Gastrocnemius medialis (tissue), 4 donors: ENCODE measurements around the gene ABCC3. TPM values are rescaled to one million over a fixed set of nuclear protein-coding genes. Genes with fewer than 3 reads are reported as not detected.

ENCODE experiments used
- ATAC-seq, 2 donors: fragments of 150-250 bp; one replicate each; pipeline ENCODE4 v1.9.1; 2016
- DNase-seq, 2 donors: peaks; one replicate each; pipeline ENCODE4 v3.0.0-alpha.2; 2019
- H3K27ac ChIP-seq, 4 donors: fragments of 200-600 bp; sonication (generic); 1 replicate in 1 of 4; 2 replicates in 3 of 4; pipeline ENCODE4 v1.5.1; 2016 to 2018; ENCODE audit warnings: mild to moderate bottlenecking in 2 of 4, moderate library complexity in 1 of 4
- H3K27me3 ChIP-seq, 3 donors: fragments of 200-600 bp; sonication (generic) in 2 of 3; 1 replicate in 1 of 3; 2 replicates in 2 of 3; pipeline versions ENCODE4 v1.5.1 to v1.6.0; 2016 to 2019; ENCODE audit warnings: mild to moderate bottlenecking in 1 of 3, moderate library complexity in 1 of 3
- H3K36me3 ChIP-seq, 2 donors: fragments of 200-600 bp; sonication (generic) in 1 of 2; one replicate each; pipeline ENCODE4 v1.5.1; 2017 to 2018
- H3K4me1 ChIP-seq, 2 donors: fragments of 200-600 bp; sonication (generic) in 1 of 2; one replicate each; pipeline ENCODE4 v1.5.1; 2016 to 2017; ENCODE audit warnings: mild to moderate bottlenecking in 2 of 2
- H3K4me3 ChIP-seq, 4 donors: fragments of 200-600 bp; sonication (generic) in 3 of 4; 1 replicate in 1 of 4; 2 replicates in 3 of 4; pipeline ENCODE4 v1.5.1; 2016 to 2019; ENCODE audit warnings: mild to moderate bottlenecking in 2 of 4
- H3K9me3 ChIP-seq, 3 donors: fragments of 200-600 bp; sonication (generic) in 2 of 3; 1 replicate in 1 of 3; 2 replicates in 2 of 3; pipeline ENCODE4 v1.5.1; 2016 to 2019
- POLR2A ChIP-seq, 2 donors: fragments of 450-650 bp; IDR thresholded peaks; one replicate each; pipeline ENCODE4 v1.6.1; 2017; ENCODE audit warnings: antibody characterized with exemption in 2 of 2, mild to moderate bottlenecking in 2 of 2, moderate library complexity in 2 of 2
- in situ Hi-C, 4 donors: fragments of 200-750 bp; cut with MboI; loops; one replicate each; pipeline versions ENCODE4 v1.15.0 to v1.8.0; 2017; ENCODE audit warnings: low sequenced_read_pairs in 4 of 4
- intact Hi-C: fragments of 100-400 bp; cut with DNase I; formaldehyde crosslinking; loops from one replicate; pipeline ENCODE4 v1.15.1; 2023; ENCODE audit warnings: low total_unique reads
- total RNA-seq, 4 donors: library from RNA; depleted of rRNA; stranded (reverse); fragments of >200 nt; gene quantifications; one replicate each; pipeline versions ENCODE4 v1.1.0 to v1.2.3, GENCODE V29; 2016
- TF ChIP-seq, protein P1 (sequence below), 5 experiments: fragments of 450-650 bp in 3 of 5; fragments of 200-600 bp in 2 of 5; sonication (generic) in 2 of 5; IDR thresholded peaks in 4 of 5; conservative IDR thresholded peaks in 1 of 5; 1 replicate in 4 of 5; 2 replicates in 1 of 5; pipeline ENCODE4 v1.5.1; 2016 to 2019; ENCODE audit warnings: antibody characterized with exemption in 5 of 5, mild to moderate bottlenecking in 3 of 5, moderate library complexity in 3 of 5

The ABCC3 gene
- total RNA-seq, 4 donors from 2014 or later = 0.51 to 1.3 (median 0.76) TPM

DNA sequence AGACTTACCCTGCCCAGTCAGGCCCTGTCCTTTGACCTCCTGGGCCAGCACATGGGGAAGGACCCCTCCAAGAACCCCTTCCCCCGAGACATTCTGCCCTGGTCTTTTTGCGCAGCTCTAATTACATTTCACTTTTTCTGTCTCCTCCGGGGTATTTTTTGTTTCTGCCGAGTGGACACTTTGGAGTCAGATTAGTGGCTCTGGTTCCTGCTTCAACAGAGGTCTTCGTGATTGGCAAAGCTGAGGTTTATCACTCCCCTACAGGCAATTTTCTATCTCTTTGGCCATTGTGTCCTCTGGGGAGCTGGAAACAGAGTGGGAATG is 49.6 kb downstream of the ABCC3 start:
- intact Hi-C loops = no loop called here
- no peak for ATAC-seq
- in situ Hi-C loops = no loop called here

DNA sequence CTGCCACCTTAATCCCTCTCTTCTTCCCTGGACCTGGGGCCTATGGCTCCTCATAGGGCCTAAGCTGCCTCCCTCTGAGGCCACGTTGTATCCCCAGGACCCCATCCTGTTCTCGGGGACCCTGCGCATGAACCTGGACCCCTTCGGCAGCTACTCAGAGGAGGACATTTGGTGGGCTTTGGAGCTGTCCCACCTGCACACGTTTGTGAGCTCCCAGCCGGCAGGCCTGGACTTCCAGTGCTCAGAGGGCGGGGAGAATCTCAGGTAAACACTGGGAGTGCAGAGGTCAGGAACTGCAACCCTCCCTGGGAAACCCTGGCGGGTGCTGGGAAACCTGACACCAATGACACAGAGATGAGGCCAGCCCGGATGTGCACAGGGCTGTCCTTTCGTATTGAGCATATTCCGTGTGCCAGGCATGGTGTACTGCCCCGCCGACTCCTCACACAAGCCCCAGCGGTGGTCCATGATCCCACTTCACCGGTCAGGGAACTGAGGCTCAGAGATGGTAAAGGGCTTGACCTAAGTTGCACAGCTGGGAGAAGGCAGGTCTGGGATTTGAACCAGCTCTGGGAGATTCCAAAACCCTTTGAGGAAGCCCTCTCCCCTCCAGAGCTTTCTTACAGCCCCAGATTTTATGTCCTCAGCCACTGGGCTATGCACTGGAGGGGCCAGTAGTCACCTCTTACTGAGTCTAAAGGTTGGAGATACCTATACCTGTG is 50.1 kb downstream of the ABCC3 start:
- no peak for TF ChIP-seq POLR2A (IDR thresholded peaks at IDR 0.05)
- TF ChIP-seq, protein P1, sequence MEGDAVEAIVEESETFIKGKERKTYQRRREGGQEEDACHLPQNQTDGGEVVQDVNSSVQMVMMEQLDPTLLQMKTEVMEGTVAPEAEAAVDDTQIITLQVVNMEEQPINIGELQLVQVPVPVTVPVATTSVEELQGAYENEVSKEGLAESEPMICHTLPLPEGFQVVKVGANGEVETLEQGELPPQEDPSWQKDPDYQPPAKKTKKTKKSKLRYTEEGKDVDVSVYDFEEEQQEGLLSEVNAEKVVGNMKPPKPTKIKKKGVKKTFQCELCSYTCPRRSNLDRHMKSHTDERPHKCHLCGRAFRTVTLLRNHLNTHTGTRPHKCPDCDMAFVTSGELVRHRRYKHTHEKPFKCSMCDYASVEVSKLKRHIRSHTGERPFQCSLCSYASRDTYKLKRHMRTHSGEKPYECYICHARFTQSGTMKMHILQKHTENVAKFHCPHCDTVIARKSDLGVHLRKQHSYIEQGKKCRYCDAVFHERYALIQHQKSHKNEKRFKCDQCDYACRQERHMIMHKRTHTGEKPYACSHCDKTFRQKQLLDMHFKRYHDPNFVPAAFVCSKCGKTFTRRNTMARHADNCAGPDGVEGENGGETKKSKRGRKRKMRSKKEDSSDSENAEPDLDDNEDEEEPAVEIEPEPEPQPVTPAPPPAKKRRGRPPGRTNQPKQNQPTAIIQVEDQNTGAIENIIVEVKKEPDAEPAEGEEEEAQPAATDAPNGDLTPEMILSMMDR (IDR thresholded peaks at IDR 0.05 in 4 of 5, conservative IDR thresholded peaks at IDR 0.05 in 1 of 5) = no peak
- Histone ChIP-seq H3K27ac (no peak overlapping the region), H3K27me3 (no peaks in the 10 kb centered on the region), H3K4me1 (peaks cover 11 to 20% of the 10 kb centered on the region in 2 donors), H3K4me3 (no peak overlapping the region), H3K9me3 (no peaks in the 10 kb centered on the region), H3K36me3 (no peaks in the 10 kb centered on the region)
- in situ Hi-C loops (no loop called here), intact Hi-C loops (no loop called here)
- DNase-seq (no peak), ATAC-seq (no peak)

More for the DNA sequence above, 49.6 kb downstream of the ABCC3 start:
- Histone ChIP-seq H3K9me3 (no peaks in the 10 kb centered on the region), H3K4me3 (no peak overlapping the region), H3K27me3 (no peaks in the 10 kb centered on the region), H3K4me1 (peaks cover 11 to 20% of the 10 kb centered on the region in 2 donors), H3K27ac (no peak overlapping the region), H3K36me3 (no peaks in the 10 kb centered on the region)
- TF ChIP-seq POLR2A (IDR thresholded peaks at IDR 0.05) = no peak
- TF ChIP-seq, protein P1 (IDR thresholded peaks at IDR 0.05 in 4 of 5, conservative IDR thresholded peaks at IDR 0.05 in 1 of 5) = no peak
- DNase-seq = no peak

DNA sequence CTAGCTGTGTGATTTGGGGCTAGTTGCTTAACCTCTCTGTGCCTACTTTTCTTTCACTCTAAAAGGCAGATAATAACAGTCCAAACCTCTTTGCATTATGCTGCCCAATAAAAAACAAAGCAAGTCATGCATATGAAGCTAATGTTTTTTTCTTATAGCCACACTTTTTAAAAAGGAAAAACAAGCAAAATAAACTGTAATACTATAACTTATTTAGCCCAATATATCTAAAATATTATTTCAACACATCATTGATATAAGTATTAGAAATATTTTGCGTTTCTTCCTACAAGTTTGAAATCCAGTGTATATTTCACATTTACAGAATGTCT is 50.6 kb downstream of the ABCC3 start:
- DNase-seq (no peak), ATAC-seq (no peak)
- Histone ChIP-seq H3K4me3 (no peak overlapping the region), H3K36me3 (no peaks in the 10 kb centered on the region), H3K27me3 (no peaks in the 10 kb centered on the region), H3K4me1 (peaks cover 11 to 20% of the 10 kb centered on the region in 2 donors), H3K27ac (no peak overlapping the region), H3K9me3 (no peaks in the 10 kb centered on the region)
- no peak for TF ChIP-seq POLR2A (IDR thresholded peaks at IDR 0.05)
- TF ChIP-seq, protein P1 (IDR thresholded peaks at IDR 0.05 in 4 of 5, conservative IDR thresholded peaks at IDR 0.05 in 1 of 5) = no peak
- in situ Hi-C loops (no loop called here), intact Hi-C loops (no loop called here)

DNA sequence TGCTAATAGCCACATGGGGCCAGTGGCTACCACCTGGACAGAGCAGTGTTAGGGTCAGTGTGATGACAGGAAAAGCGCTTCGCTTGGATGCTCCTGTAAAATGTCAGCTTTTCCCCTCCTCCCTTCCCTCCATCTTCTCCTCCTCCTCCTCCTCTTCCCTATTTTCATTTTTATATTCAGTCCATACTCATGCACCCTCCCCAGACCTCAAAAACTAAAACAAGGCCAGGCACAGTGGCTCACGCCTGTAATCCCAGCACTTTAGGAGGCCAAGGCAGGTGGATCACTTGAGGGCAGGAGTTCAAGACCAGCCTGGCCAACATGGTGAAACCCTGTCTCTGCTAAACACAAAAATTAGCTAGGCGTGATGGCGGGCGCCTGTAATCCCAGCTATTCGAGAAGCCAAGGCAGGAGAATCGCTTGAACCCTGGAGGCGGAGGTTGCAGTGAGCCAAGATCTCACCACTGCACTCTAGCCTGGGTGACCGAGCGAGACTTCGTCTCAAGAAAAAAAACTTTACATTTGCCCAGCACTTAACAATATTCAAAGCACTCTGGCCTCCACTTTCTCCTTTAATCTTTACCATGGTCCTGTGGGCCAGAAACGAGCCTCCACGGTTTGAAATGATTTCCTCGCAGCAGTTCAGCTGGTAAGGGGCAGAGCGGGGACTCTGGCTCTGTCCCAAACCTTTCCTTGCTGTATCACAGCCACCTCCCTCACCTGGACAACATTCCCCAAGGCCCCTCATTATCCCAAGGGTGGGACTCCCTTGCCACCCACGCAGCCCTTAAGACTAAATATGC is 51.2 kb downstream of the ABCC3 start:
- in situ Hi-C loops = no loop called here
- H3K4me3 ChIP-seq = no peak overlapping the region
- peak overlapping the region in 2 of 4 donors; percentile 43 to 67 for H3K27ac ChIP-seq
- intact Hi-C loops = no loop called here
- no peaks in the 10 kb centered on the region for H3K36me3 ChIP-seq
- DNase-seq (no peak), ATAC-seq (no peak)
- peaks cover 11 to 20% of the 10 kb centered on the region in 2 donors for H3K4me1 ChIP-seq
- no peaks in the 10 kb centered on the region for H3K9me3 ChIP-seq
- H3K27me3 ChIP-seq = no peaks in the 10 kb centered on the region
- TF ChIP-seq POLR2A (IDR thresholded peaks at IDR 0.05) = no peak
- TF ChIP-seq, protein P1 (IDR thresholded peaks at IDR 0.05 in 4 of 5, conservative IDR thresholded peaks at IDR 0.05 in 1 of 5) = no peak
